EH (cell line): ENCODE measurements around the gene BANF1.

Experiments used
- DNase-seq: peaks from one replicate; pipeline ENCODE4 v3.0.0-alpha.2; 2015; ENCODE audit warnings: low read depth

Gene BANF1

DNA sequence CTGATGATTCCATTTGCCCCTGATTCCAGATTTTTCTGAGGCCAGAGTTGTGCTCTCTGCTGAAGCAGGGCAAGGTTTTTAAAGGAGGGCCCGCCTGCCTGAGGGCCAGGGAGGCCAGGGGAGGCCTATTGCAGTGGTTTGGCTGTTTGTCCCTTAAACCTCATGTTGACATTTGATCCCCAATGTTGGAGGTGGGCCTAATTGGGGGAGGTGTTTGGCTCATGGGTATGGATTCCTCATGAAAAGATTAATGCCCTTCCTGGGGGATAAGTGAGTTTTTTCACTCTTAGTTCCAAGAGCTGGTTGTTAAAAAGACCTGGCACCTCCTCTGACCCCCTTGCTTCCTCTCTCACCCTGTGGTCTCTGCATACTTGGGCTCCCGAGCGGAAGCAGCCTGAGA lies 37.5 kb downstream of the BANF1 start:
- no peak for DNase-seq

DNA sequence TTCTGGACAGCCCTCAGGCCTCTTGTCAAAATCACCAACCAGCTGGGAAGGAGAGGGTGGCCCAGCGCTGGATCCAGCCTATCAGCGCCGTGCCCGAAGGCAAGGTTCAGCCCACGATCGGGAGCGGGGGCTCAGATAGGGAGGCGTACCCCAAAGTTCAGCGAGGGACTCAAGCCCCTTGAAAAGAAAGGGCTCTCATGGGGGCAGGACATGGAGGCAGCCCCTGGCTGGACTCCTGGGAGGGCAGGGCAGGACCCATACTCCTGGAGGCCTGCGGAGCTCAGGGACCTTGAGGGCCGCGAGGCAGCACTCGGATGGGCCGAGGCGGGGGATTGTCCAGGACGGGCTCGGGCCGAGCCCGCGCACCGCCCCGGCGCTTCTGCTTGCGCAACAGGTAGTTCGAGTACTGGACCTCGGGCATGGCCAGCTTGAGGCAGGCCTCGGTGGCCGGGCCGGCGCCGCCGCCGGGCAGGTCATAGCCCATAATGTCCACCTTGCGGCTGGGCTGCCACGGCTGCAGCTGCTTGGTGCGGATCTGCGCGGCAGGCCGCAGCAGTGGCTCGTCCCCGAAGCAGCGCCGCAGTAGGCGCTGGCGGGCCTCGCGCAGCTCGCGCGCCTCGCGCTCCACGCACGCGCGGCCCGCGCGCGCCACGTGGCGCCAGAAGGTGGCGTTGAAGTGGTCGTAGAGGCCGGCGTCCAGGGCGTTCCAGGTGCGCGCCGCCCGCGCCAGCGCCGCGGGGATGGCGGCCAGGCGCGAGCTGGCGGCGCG lies 40.1 kb downstream of the BANF1 start:
- no peak for DNase-seq

DNA sequence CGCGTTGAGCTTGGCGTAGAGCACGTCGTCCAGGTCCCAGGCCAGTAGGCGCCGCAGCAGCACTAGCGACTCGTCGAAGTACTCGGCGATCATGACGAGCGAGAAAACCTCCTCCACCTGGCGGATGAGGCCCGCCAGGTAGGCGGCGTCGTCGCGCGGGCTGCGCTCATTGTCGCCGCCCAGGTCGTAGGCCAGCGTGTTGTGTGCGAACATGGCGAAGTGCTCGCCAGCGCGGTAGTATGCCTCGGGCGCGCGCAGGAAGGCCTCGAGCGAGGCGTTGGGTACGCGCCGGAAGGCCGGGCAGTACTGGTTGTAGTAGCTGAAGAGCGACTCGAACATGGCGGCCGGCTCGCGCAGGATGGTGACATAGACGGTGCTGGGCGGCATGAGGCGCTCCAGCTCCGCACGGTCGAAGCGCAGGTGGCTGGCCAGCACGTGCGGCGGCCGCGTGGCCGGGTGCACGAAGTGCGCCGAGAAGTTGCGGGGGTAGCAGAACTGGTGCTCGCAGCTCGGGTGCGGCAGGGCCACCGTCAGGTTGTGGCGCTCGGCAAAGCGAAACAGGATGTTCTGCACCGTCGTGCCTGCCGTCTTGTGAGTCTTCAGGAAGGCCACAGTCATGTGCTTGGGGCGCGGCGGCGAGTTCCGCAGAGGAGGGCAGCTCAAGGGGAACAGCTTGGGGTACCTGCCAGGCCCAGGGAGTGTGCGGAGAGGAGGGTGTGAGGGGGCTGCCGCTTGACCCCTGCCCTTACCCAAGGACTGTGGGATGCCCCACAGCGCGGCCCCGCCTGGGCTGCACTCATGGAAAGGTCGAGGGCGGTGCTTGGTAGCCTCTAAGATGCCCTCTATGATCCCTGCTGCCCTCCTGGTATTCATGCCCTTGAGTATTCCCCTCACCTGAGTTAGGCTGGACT lies 40.9 kb downstream of the BANF1 start:
- no peak for DNase-seq

DNA sequence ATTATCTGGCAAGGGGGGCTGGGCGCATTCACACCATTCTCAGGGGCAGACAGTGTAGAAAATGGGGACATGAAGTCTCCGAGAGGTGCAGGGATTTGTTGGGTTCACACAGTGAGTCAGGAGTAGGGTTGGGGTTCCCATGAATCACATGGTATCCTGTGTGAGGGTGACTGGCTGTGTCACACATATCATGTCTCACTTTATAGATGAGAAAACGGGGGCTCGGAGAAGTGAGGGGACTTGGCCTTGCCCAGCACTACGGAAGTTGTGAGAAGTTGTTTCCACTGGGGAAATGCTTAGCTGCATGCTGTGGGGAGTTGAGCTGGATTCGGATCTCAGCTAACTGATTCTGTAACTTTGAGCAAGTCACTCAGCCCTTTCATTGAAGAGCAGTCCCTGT lies 42.5 kb downstream of the BANF1 start:
- DNase-seq, result no peak

DNA sequence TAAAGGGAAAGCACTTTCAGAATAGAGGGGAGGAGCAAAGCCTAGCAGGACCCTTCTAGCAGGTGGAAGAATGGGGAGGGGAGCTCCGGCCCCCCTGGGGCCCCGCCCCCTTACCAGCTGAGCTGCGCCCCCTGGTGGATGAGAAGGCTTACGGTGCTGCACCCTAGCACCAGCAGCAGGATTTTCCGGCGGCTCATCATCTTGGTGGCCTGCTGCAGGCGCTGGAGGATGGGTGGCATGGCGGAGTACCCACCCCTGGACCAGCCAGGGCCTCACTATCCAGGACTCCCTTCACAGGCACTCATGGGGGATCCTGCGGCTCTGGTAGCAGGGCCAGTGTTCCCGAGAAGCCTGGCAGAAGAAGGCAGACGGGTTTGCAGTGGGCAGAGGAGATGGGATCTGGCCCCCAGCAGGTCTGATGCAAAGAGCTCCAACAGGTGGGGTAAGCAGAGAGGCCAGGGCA lies 42.9 kb downstream of the BANF1 start:
- DNase-seq, result peak; percentile 75

DNA sequence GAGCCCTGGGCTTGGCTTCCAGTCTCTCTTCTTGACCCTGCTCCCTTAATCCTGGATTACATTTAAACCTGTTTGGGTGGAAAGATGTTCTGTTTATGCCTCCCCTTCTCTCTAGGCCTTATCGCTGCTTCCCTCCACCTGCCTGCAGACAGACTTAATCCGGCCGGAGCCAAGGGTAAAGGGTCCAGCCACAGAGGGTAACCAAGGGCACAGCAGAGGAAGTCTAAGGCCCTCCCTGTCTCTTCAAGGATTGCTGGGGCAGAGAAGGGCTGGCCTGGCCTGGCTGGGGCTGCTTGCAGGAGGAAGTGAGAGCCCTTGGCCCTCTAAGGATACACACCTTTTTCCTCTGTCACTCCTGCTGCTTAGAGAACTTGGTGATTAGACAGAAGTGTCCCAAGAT lies 44.6 kb downstream of the BANF1 start:
- DNase-seq, result no peak

DNA sequence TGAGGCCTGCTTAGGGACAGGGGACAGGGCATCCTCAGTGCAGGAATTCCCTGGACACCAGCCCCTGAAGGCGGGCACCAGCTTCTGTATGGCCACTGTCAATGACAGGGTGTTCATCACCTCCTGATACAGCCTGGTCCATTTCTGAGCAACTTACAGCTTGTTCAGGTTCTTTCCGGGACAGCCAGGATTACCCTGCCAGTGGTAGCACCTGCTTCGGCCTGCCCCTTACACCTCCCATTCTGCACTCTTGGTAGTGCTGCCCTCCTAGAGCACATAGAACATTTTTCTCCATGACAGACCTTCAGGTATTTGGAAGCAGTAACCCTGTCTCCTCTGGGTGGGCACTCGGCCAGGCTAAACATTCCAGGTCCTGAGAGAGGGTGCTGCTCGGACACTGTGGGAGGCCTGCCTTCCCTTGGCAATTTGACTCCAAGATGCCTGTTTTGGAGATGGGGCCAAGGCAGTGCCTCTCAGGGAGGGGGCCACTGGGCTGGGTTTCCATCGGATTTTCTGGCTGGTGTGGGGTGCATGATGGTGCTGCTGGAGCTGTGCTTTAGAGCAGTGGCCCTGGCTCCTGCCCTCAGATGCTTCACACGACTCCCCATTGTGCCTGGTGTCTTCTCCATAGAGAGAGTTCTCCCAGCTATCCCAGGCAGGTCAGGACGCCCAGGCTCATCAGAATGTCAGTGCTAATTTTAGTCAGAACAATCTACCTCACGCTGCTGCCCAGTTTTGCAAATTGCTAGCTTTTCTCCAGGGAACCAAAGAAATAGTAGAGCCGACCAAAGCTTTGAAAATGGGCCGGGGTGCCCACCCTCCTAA lies 45.5 kb downstream of the BANF1 start:
- DNase-seq, result peak; percentile 60

DNA sequence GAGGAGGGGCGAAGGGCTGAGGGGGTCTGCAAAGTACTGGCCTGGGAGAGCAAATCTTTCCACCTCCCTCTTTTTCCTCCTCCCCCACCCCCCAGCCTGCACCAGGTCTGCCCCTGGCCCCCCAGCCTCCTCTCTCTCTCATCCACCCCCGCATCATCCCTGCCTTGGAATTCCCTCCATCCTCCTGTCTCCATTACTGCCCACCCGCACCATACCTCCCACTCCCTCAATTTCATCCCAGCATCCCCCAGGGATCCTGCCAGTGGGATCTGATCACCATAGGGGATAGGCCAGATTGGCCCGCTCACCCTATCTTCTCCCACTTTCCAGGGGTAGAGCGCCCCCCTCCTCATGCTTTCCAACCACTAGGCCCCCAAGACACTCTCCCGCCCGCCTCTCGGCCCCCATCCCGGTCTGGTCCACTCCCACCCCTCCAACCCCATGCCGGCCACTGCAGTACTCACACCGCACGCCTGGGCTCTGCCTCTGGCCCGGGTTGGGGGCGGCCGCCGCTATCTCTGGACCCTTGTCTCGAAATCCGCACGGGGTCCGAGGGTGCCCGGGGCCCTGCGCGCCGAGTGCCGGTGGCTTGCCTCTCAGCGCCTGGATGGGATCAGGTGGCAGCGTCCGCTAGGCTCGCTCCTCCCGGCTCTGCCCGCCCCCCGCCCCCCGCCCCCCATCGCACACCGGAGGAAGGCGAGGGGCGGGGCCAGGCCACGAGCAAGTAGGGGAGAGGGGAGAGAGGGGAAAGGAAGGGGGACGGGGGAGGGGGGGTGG lies 46.4 kb downstream of the BANF1 start, which contains the start of gene GAL3ST3:
Gene GAL3ST3, minus strand, starts transcription at position 615 of the 777 bp plus-strand sequence. CDS start 3,746 bp downstream, outside the sequence.
- DNase-seq, result no peak

DNA sequence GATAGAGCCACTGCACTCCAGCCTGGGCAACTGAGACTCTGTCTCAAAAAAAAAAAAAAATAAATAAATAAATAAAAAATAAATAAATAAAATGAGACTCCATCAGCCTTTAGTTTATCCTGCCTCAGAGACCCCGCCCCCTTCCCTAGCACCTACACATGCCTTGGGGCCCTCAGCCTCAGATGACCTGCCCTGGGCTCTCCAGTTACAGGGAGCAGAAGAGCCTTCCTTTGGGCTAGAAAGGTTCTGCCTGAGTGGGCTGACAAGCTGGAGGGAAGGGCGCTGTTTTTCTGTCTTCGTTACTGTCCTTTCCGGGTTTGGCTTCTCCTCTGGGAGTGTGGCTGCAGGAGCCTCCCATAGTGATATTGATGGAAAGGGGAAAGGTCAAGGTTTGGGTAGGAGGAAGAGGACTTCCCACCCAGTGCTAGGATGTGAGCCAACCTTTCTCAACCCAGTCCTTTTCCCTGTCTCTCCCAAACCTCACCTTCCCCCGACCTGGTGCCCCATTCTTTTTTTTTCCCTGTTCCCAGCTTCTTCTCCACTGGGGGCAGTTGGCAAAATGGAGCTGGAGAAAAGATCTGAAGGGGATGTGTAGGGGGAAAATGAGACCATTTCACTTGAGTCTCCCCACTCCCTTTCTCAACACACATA lies 48.4 kb downstream of the BANF1 start:
- DNase-seq, result no peak

DNA sequence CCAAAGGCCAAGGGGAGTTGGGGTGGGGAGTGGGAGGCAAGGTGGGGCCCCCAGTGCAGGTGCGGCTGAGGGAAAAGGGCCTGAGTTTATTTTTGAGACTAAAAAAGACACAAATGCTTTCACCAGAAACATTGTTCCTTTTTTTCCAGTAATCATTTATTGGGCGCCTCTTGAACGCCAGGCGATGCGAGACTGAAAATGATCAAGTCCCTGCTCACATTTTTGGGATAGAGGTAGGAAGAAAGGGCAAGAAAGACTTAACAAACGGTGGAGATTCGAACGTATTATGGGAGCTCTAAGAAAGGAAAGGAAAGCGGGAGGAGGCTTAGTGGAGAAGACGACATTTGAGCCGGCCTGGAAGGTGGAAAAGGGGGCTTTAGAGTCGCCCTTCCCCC lies 49.1 kb downstream of the BANF1 start:
- no peak for DNase-seq

DNA sequence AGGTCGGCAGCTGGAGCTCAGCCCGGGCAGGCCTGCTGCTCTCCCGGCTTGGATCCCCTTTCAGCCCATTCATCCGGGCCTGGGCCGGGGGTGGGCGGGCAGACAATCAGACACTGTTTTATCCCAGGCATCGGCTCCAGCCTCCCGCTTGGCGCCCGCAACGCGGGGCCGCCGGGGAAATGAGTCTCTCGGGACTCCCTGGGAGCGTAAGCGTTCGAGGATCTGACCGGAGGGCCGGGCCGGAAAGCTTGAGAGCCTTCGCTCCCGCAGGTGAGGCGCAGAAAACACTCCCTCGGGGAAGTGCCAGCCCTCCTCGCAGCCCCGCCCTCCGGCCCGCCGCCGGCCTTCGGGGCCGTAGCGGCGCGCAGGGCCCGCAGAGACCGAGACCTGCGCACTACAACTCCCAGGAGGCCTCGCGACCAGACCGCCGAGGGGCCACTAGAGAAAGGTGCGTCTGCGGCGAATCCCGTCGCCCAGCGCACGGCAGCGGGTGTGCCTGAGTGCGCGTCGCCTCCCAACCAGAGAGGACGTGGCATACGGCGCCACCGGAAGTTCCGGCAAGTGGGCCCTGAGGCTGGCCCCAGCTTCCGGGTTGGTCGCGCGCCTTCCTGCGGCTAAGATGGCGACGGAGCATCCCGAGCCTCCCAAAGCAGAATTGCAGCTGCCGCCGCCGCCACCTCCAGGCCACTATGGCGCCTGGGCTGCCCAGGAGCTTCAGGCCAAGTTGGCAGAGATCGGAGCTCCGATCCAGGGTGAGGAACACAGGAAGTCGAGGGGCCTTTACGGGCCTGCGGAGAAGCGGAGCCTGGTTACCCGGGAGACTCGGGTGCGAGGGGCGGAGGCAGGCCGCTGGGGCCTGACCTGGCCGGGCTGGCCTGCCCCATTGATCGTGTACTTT lies 49.7 kb downstream of the BANF1 start, which contains the start of gene SF3B2:
Gene SF3B2, plus strand, starts transcription at position 599 of the 898 bp plus-strand sequence. Its CDS starts 21 bp downstream, at position 620.
- peak; percentile 98 for DNase-seq

DNA sequence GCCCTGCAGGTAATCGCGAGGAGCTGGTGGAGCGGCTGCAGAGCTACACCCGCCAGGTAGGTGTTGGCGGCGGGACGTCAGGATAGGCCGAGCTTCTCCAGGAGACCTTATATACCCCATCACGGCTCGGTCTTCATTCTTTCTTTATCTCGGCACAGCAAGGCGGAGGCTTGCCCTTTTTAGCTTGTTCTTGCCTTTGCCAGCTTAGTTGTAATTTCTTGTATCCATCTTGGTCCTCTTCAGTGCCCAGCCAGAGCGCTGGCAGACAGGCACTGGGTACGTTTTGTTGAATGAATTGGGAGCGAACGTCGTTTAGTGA lies 50.3 kb downstream of the BANF1 start:
- no peak for DNase-seq
